ENCODE results near the gene COTL1. TPM values are rescaled to one million over a fixed set of nuclear protein-coding genes. Genes with fewer than 3 reads are reported as not detected.

COTL1 gene
- total and polyA plus RNA-seq, 9 of the 15 experiments (the other 6 are each of a cell fraction or from before 2014, with no cell fraction given): 27.7 to 185 (median 72.5) TPM

GRCh38 chr16:84607694-84608093 lies 10.2 kb downstream of the COTL1 start (continued):
- peak in 1 of 2 experiments; percentile 32; a peak in 1 of 4 replicates for TF ChIP-seq MNT (conservative IDR thresholded peaks at IDR 0.05)
- TF ChIP-seq ELF2 (CRISPR knock-in tag; IDR thresholded peaks at IDR 0.05): 0 out of 2 replicates have a peak, but pooled peaks have one; percentile 10
- TF ChIP-seq NCOA6 (IDR thresholded peaks at IDR 0.05): no peak
- peak; percentile 59; the same call in 1 of the 2 replicates for TF ChIP-seq ZNF239 (CRISPR knock-in tag; IDR thresholded peaks at IDR 0.05)
- TF ChIP-seq TAL1 (IDR thresholded peaks at IDR 0.05): peak; percentile 65
- TF ChIP-seq PHF21A (IDR thresholded peaks at IDR 0.05; ENCODE audit: borderline replicate concordance, low read depth): no peak
- peak; percentile 83 for TF ChIP-seq TCF3 (CRISPR knock-in tag; IDR thresholded peaks at IDR 0.05)
- TF ChIP-seq NFE2 (IDR thresholded peaks at IDR 0.05; ENCODE audit: low read depth): peak; percentile 32; the same call in 1 of the 2 replicates
- TF ChIP-seq SPI1 (IDR thresholded peaks at IDR 0.05; ENCODE audit: borderline replicate concordance, low read depth, low read length): peak; percentile 88
- no peak for TF ChIP-seq ZNF583 (CRISPR knock-in tag; IDR thresholded peaks at IDR 0.05)
- TF ChIP-seq ZNF24 (IDR thresholded peaks at IDR 0.05): no peak
- TF ChIP-seq MBD2 (IDR thresholded peaks at IDR 0.05; ENCODE audit: borderline replicate concordance, low read depth): 0 out of 2 replicates have a peak, but pooled peaks have one; percentile 20
- peak; percentile 4; the same call in 1 of the 2 replicates for TF ChIP-seq REST (IDR thresholded peaks at IDR 0.05; ENCODE audit: borderline replicate concordance)
- TF ChIP-seq REST (CRISPR knock-in tag; IDR thresholded peaks at IDR 0.05; ENCODE audit: low read depth): no peak
- TF ChIP-seq ZNF449 (CRISPR knock-in tag; IDR thresholded peaks at IDR 0.05): no peak
- peak; percentile 35 for TF ChIP-seq BRD9 (IDR thresholded peaks at IDR 0.05; ENCODE audit: low read depth, partially characterized antibody)
- no peak for TF ChIP-seq FOXO4 (CRISPR knock-in tag; IDR thresholded peaks at IDR 0.05)
- peak; percentile 76; the same call in 1 of the 2 replicates for TF ChIP-seq NBN (IDR thresholded peaks at IDR 0.05; ENCODE audit: low read depth)

Data from K562 (cell line).